ENCODE data around the gene HECTD4.
"Not testable (repeated sequence)": the region's sequence is repeated elsewhere in the genome, so short reads cannot be mapped to it uniquely, and the experiment has no call there.

HECTD4 gene

GRCh38 chr12:112407683-112408082, 25.5 kb upstream of the HECTD4 start:
- not testable (repeated sequence) for DNase-seq (ENCODE audit: low read depth)

- no peak for DNase-seq (ENCODE audit: low read depth)
Observed at GRCh38 chr12:112406519-112407488, 24.6 kb upstream of the HECTD4 start.

- DNase-seq (ENCODE audit: low read depth): no peak
Observed at GRCh38 chr12:112401903-112402498, 19.8 kb upstream of the HECTD4 start.

GRCh38 chr12:112401054-112401453, 18.8 kb upstream of the HECTD4 start:
- DNase-seq (ENCODE audit: low read depth): no peak

- DNase-seq (ENCODE audit: low read depth): no peak
Observed at GRCh38 chr12:112393328-112393727, 11.1 kb upstream of the HECTD4 start.

- not testable (repeated sequence) for DNase-seq (ENCODE audit: low read depth)
Observed at GRCh38 chr12:112389922-112390654, 7.9 kb upstream of the HECTD4 start.

GRCh38 chr12:112389228-112389627, 7.0 kb upstream of the HECTD4 start:
- DNase-seq (ENCODE audit: low read depth): no peak

- DNase-seq (ENCODE audit: low read depth): no peak
Observed at GRCh38 chr12:112386726-112387125, 4.5 kb upstream of the HECTD4 start.

GRCh38 chr12:112382866-112383265, 635 bp upstream of the HECTD4 start:
- no peak for DNase-seq (ENCODE audit: low read depth)

GRCh38 chr12:112381406-112381882, 787 bp downstream of the HECTD4 start:
- no peak for DNase-seq (ENCODE audit: low read depth)

- no peak for DNase-seq (ENCODE audit: low read depth)
Observed at GRCh38 chr12:112380663-112381405, 1.4 kb downstream of the HECTD4 start.

- no peak for DNase-seq (ENCODE audit: low read depth)
Observed at GRCh38 chr12:112375105-112375504, 7.1 kb downstream of the HECTD4 start.

GRCh38 chr12:112374166-112374740, 8.0 kb downstream of the HECTD4 start:
- no peak for DNase-seq (ENCODE audit: low read depth)

GRCh38 chr12:112370868-112371510, 11.2 kb downstream of the HECTD4 start:
- DNase-seq (ENCODE audit: low read depth): no peak

- DNase-seq (ENCODE audit: low read depth): no peak
Observed at GRCh38 chr12:112370199-112370598, 12.0 kb downstream of the HECTD4 start.

- DNase-seq (ENCODE audit: low read depth): no peak
Observed at GRCh38 chr12:112368856-112369255, 13.4 kb downstream of the HECTD4 start.

GRCh38 chr12:112367965-112368364, 14.3 kb downstream of the HECTD4 start:
- DNase-seq (ENCODE audit: low read depth): no peak

GRCh38 chr12:112362310-112362709, 19.9 kb downstream of the HECTD4 start:
- no peak for DNase-seq (ENCODE audit: low read depth)

GRCh38 chr12:112361271-112361670, 21.0 kb downstream of the HECTD4 start:
- DNase-seq (ENCODE audit: low read depth): no peak

GRCh38 chr12:112359290-112359689, 22.9 kb downstream of the HECTD4 start:
- DNase-seq (ENCODE audit: low read depth): no peak

GRCh38 chr12:112357214-112357613, 25.0 kb downstream of the HECTD4 start:
- DNase-seq (ENCODE audit: low read depth): no peak
